ENCODE results near the gene ERMARD. TPM values are rescaled to one million over a fixed set of nuclear protein-coding genes. Genes with fewer than 3 reads are reported as not detected.

ERMARD gene
- 16.5 and 23.2 TPM in 2 replicates for total RNA-seq (2014; rRNA removed; shearing (Covaris generic))
- 35.3 and 42.3 TPM in 2 replicates for total RNA-seq (2022)
- Bru-seq, nascent RNA = percentile 77 among the genes with signal in this experiment
- percentile 76 among the genes with signal in this experiment for BruChase-seq, experiment 1, labeled RNA remaining after a 6-hour chase
- BruChase-seq, experiment 2, labeled RNA remaining after a 2-hour chase = percentile 81 among the genes with signal in this experiment
- long read RNA-seq, transcript ERMARD-203 (18 exons, 2,141 nt) = major isoform, 8 of 47 reads
- long read RNA-seq, partial matches to known transcripts = 9 of 47 reads
- long read RNA-seq, other reads (novel, unspliced or antisense) = 28 of 47 reads

GRCh38 chr6:169751242-169752073 lies at the start of gene ERMARD, which contains the start of gene DYNLT2:
Gene ERMARD (plus strand): TSS chr6:169751622. CDS start chr6:169751658, 36 bp downstream.
Gene DYNLT2 (minus strand): TSS chr6:169751572. CDS start chr6:169751458, 114 bp downstream.
- H3K27ac ChIP-seq (ENCODE audit: low read depth, low read length, poor library complexity, severe bottlenecking) = peak within 1 kb of the TSS; percentile 61
- H2AFZ ChIP-seq (ENCODE audit: low read length) = peak within 1 kb of the TSS; percentile 66
- DNase-seq (ENCODE audit: low spot score) = peak; percentile 95
- H3K4me1 ChIP-seq (ENCODE audit: insufficient read depth, low read length, poor library complexity, severe bottlenecking) = peaks cover 22% of the 10 kb centered on the region
- no peaks in the 10 kb centered on the region; the same call in 1 of the 2 replicates for H4K20me1 ChIP-seq (ENCODE audit: insufficient read depth, low read length)
- no TSS peak for BruUV-seq (replicated peaks)
- peak within 1 kb of the TSS; percentile 81 for H3K4me3 ChIP-seq (ENCODE audit: low read depth, low read length, poor library complexity, severe bottlenecking)
- ChIA-PET POLR2A (interaction anchor here (0.8 to 1.9 kb wide), 7 partner anchors 11 to 1064 kb away, joined by 3 to 10 read pairs (median 4); partner anchors contain the start of gene TBP), CTCF (ENCODE audit: unreplicated experiment) (interaction anchor here (0.6 kb wide), 1 partner anchor 832 kb away, joined by 3 read pairs; no protein-coding TSS in a partner anchor)
- intact Hi-C loops (cut with micrococcal nuclease; ENCODE audit: unreplicated experiment) = loop anchor here (1.0 kb wide), 3 partner anchors 26 to 802 kb away; partner anchors contain the start of genes C6orf120, PSMB1 and WDR27
- 0 out of 2 replicates have a peak, but pooled peaks cover 6% of the 10 kb centered on the region for H3K9me3 ChIP-seq (ENCODE audit: low read length)
- peaks cover 33% of the 10 kb centered on the region for H3K79me2 ChIP-seq (ENCODE audit: insufficient read depth, low read depth, low read length)
- peak within 1 kb of the TSS; percentile 95 for H3K4me2 ChIP-seq (ENCODE audit: low read length)
- H3K9me2 ChIP-seq (ENCODE audit: insufficient read depth, low read length) = no peaks in the 10 kb centered on the region
- H3K36me3 ChIP-seq (ENCODE audit: insufficient read depth, low read length) = peaks cover 32% of the 10 kb centered on the region
- TF ChIP-seq EZH2phosphoT487 (IDR thresholded peaks at IDR 0.05; ENCODE audit: borderline replicate concordance, low read depth, low read length) (no peak), CTCF (conservative IDR thresholded peaks at IDR 0.05; ENCODE audit: low read length) (0 out of 2 replicates have a peak, but pooled peaks have one; percentile 23)

- no TSS peak for BruUV-seq (replicated peaks)
- peak within 1 kb of the TSS; percentile 65 for H2AFZ ChIP-seq (ENCODE audit: low read length)
Observed at GRCh38 chr6:169701954-169702839, 49.2 kb upstream of the ERMARD start, which contains the start of the genes C6orf120 and WDR27. Gene C6orf120 (plus strand): TSS chr6:169702126. CDS start chr6:169702460, 334 bp downstream. Gene WDR27 (minus strand): TSS chr6:169702029. CDS start chr6:169689005, 13,024 bp downstream.

More at GRCh38 chr6:169701954-169702839, 49.2 kb upstream of the ERMARD start, which contains the start of the genes C6orf120 and WDR27:
- Histone ChIP-seq H3K4me2 (ENCODE audit: low read length) (peak within 1 kb of the TSS; percentile 92), H3K36me3 (ENCODE audit: insufficient read depth, low read length) (peaks cover 65% of the 10 kb centered on the region), H3K27ac (ENCODE audit: low read depth, low read length, poor library complexity, severe bottlenecking) (peak within 1 kb of the TSS; percentile 63), H4K20me1 (ENCODE audit: insufficient read depth, low read length) (peaks cover 36% of the 10 kb centered on the region), H3K79me2 (ENCODE audit: insufficient read depth, low read depth, low read length) (peaks cover 75% of the 10 kb centered on the region), H3K9me2 (ENCODE audit: insufficient read depth, low read length) (no peaks in the 10 kb centered on the region), H3K4me1 (ENCODE audit: insufficient read depth, low read length, poor library complexity, severe bottlenecking) (peaks cover 50% of the 10 kb centered on the region), H3K9me3 (ENCODE audit: low read length) (no peaks in the 10 kb centered on the region), H3K4me3 (ENCODE audit: low read depth, low read length, poor library complexity, severe bottlenecking) (peak within 1 kb of the TSS; percentile 90)
- intact Hi-C loops (cut with micrococcal nuclease; ENCODE audit: unreplicated experiment) = loop anchor here (1.0 to 5.0 kb wide), 3 partner anchors 21 to 850 kb away; partner anchors contain the start of genes DYNLT2, ERMARD, PSMB1 and TBP
- DNase-seq (ENCODE audit: low spot score) = peak; percentile 98
- POLR2A ChIA-PET = interaction anchor here (0.6 to 4.7 kb wide), 10 partner anchors 9 to 245 kb away, joined by 3 to 28 read pairs (median 4); no protein-coding TSS in a partner anchor
- 0 out of 2 replicates have a peak, but pooled peaks have one; percentile 24 for TF ChIP-seq CTCF (conservative IDR thresholded peaks at IDR 0.05; ENCODE audit: low read length)
- no peak for TF ChIP-seq EZH2phosphoT487 (IDR thresholded peaks at IDR 0.05; ENCODE audit: borderline replicate concordance, low read depth, low read length)
- CTCF ChIA-PET (ENCODE audit: unreplicated experiment) = interaction anchor here (0.6 kb wide), 2 partner anchors 164 to 231 kb away, joined by 3 read pairs; no protein-coding TSS in a partner anchor
